GM19099 (cell line): ENCODE data around the gene ELK1.

Experiments used
- POLR2A ChIP-seq: IDR thresholded peaks from 3 replicates; pipeline ENCODE4 v1.6.1; 2011; ENCODE audit warnings: low read depth; ENCODE audit not compliant: insufficient read length; ENCODE audit errors: extremely low read depth

ELK1 gene

DNA sequence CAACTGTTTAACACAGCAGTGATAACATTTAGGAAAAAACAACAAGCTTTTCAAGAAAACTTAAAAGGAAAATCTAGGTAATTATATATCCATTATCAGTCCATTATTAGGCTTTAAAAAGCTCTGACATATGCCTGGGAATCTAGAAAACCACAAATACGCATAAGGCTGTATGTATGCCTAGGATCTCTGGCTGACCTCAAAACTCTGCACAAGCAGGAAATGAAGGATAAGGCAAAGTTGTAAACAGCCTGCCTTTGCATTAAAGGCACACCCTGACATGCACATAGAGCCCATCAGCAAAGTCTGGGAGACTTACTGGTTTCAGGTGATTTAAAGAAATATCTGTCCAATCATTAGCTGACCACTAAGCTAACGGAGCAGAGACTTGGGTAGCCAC, 54.1 kb downstream of the ELK1 start:
- no peak for TF ChIP-seq POLR2A

DNA sequence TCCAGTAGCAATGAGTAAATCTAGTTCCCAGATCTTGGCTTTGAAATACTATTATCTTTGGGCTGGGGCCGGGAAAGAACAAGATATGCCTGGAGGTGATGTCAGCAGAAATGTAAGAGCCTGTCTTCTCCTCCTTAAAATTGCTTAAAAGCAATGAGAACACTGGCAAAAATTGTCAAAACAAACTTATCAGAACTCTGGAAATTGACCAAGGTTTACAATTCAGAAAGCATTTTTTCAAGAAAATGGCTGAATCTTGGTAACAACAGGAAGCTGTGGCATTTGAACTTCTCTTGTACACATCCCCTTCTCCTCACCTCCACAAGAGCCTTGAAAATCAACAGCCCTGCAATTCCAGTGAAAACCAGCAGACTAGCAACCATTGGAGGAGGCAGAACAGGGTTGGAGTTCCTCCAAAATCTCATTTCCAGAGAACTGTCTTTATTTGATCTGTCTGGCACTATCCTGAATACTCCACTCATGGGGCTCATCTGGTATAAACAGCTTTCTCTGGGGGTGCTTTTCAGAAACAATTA, 54.6 kb downstream of the ELK1 start:
- TF ChIP-seq POLR2A = no peak

DNA sequence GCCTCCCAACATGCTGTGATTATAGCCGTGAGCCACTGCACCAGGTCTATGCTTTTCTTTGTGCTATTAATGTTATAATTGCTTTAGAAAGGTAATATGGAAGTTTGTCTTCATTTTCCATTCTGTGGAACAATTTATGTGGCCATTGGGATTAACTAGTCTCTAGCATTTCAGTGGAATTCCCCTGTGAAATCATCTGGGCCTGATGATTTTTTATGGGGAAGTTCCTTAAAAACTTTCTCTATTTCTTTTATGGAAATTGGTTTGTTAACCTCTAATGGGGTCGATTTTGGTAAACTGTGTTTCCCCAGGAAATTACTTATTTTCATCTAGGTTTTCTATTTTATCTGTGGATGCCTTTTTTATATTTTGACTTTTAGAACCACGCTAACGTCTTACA, 56.8 kb downstream of the ELK1 start:
- no peak for TF ChIP-seq POLR2A

- TF ChIP-seq POLR2A = no peak
Measured at GRCh38 chrX:47590984-47591383, 59.4 kb downstream of the ELK1 start.

DNA sequence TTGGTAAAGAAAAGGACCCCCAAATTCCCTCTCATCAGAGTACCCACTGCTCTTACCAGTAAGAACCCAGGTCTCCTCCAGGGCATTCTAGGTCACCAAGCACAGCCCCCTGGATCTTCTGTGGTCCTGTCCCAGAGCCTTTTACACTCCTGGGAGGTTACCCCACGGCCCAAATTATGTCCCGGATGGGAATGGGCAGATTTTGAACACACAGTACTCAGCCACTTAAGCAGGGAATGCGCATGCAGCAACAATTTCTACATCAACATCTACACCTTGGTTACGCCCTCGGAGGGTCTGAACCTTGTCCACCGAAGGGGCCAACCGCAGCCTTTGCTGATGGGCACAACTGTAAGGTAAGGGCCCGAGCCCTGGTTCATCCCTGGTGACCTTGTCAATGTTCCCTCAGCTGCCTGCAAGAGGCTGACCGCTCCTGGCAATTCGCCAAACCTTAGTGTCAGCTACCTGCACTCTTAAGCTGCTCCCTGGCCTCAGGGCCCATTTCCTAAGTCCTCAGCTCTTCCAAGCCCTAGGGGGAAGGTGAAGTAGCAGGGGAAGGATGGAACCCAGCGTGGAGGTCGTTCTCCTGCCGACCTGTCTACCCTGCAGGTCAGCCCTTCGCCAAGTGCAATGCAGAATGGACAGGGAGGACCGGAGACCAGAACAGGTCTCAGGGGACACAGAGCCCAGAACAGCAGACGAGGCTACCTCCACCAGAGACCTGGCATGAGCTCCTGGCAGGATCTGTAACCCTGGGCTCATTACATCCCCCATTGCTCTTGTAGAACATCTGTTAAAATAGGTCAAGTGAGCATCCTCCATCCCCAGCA, 62.2 kb downstream of the ELK1 start:
- TF ChIP-seq POLR2A = no peak

- no peak for TF ChIP-seq POLR2A
Measured at GRCh38 chrX:47587091-47587891, 63.1 kb downstream of the ELK1 start.

DNA sequence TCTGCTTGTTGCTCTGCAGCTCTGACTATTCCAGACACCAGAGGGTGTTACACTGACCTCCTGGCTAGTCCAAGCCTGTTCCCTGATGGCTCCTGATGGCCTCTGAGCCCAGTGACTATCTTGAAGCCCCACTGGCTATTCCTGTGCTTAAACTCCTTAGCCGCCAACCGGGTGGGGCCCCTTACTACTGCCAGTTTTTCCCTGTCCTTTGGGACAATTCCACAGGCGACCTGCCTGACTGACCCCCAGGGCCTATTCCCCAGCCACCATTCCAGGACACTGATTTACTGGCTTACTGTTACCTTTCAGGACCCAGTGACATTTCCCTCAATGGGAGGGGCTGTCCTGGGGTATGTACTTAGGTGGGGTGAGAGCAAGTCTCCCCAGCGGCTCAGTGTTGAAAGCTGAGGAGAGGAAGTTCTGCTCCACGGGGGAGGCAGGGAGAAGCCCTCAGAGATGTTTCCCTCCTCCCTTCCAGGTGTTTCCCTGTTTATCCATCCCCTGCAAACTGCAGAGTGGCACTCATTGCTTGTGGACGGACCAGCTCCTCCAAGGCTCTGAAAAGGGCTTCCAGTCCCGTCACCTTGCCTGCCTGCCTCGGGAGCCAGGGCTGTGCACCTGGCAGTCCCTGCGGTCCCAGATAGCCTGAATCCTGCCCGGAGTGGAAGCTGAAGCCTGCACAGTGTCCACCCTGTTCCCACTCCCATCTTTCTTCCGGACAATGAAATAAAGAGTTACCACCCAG, 64.1 kb downstream of the ELK1 start:
- TF ChIP-seq POLR2A = no peak
